ENCODE results near the gene FGF11.

FGF11 gene

GRCh38 chr17:7493941-7494340 lies 54.6 kb downstream of the FGF11 start:
- DNase-seq (ENCODE audit: low read depth) = no peak
- no peak for TF ChIP-seq CTCF (conservative IDR thresholded peaks at IDR 0.05; ENCODE audit: low read depth, low read length)
- no peak overlapping the region for H3K4me3 ChIP-seq (ENCODE audit: low read depth, low read length)
